ENCODE data around the gene MAPK12.

MAPK12 gene

GRCh38 chr22:50299785-50300619 is 38.5 kb upstream of the MAPK12 start:
- H3K4me3 ChIP-seq (ENCODE audit: control insufficient read depth, low read depth, low read length), result no peak overlapping the region; the same call in 1 of the 2 replicates
- TF ChIP-seq CTCF (IDR thresholded peaks at IDR 0.05; ENCODE audit: control insufficient read depth, insufficient read depth, low read depth, low read length, missing control alignments), result no peak
- no peak for DNase-seq (ENCODE audit: low read depth)

GRCh38 chr22:50298937-50299784 is 37.7 kb upstream of the MAPK12 start:
- DNase-seq (ENCODE audit: low read depth), result no peak
- H3K4me3 ChIP-seq (ENCODE audit: control insufficient read depth, low read depth, low read length), result no peak overlapping the region; the same call in 1 of the 2 replicates
- TF ChIP-seq CTCF (IDR thresholded peaks at IDR 0.05; ENCODE audit: control insufficient read depth, insufficient read depth, low read depth, low read length, missing control alignments), result no peak

- no peak for TF ChIP-seq CTCF (IDR thresholded peaks at IDR 0.05; ENCODE audit: control insufficient read depth, insufficient read depth, low read depth, low read length, missing control alignments)
- no peak for DNase-seq (ENCODE audit: low read depth)
- no peak overlapping the region for H3K4me3 ChIP-seq (ENCODE audit: control insufficient read depth, low read depth, low read length)
Measured at GRCh38 chr22:50298266-50298637, 36.8 kb upstream of the MAPK12 start.

- no peak overlapping the region for H3K4me3 ChIP-seq (ENCODE audit: control insufficient read depth, low read depth, low read length)
- DNase-seq (ENCODE audit: low read depth), result no peak
- no peak for TF ChIP-seq CTCF (IDR thresholded peaks at IDR 0.05; ENCODE audit: control insufficient read depth, insufficient read depth, low read depth, low read length, missing control alignments)
Measured at GRCh38 chr22:50297510-50298265, 36.2 kb upstream of the MAPK12 start.

GRCh38 chr22:50296658-50297490 is 35.4 kb upstream of the MAPK12 start:
- DNase-seq (ENCODE audit: low read depth), result no peak
- no peak overlapping the region for H3K4me3 ChIP-seq (ENCODE audit: control insufficient read depth, low read depth, low read length)
- TF ChIP-seq CTCF (IDR thresholded peaks at IDR 0.05; ENCODE audit: control insufficient read depth, insufficient read depth, low read depth, low read length, missing control alignments), result no peak
